Large intestine (tissue), 3 donors: Measurements from ENCODE around the gene COL1A1. TPM values are rescaled to one million over a fixed set of nuclear protein-coding genes. Genes with fewer than 3 reads are reported as not detected.
A peak's percentile ranks its signal among the peaks of the same experiment; 100 is the strongest.

Experiments
- DNase-seq, 2 donors: peaks; one replicate each; pipeline versions ENCODE4 v3.0.0 to v3.0.0-alpha.2; 2013
- H3K27ac ChIP-seq: one replicate; pipeline ENCODE4 v1.5.1; 2013; ENCODE audit warnings: low read length
- H3K27me3 ChIP-seq: 2 replicates; pipeline ENCODE4 v1.6.1; 2013; ENCODE audit warnings: low read length; ENCODE audit not compliant: control insufficient read depth, insufficient read depth
- H3K36me3 ChIP-seq: 2 replicates; pipeline ENCODE4 v1.6.1; 2013; ENCODE audit warnings: low read length; ENCODE audit not compliant: control insufficient read depth, insufficient read depth
- H3K4me1 ChIP-seq: one replicate; pipeline ENCODE4 v1.6.1; 2013; ENCODE audit warnings: low read length; ENCODE audit not compliant: control insufficient read depth, insufficient read depth
- H3K4me3 ChIP-seq: one replicate; pipeline ENCODE4 v1.5.1; 2013; ENCODE audit warnings: low read length
- H3K9me3 ChIP-seq: one replicate; pipeline ENCODE4 v1.6.1; 2013; ENCODE audit warnings: mild to moderate bottlenecking, low read depth, low read length, moderate library complexity; ENCODE audit not compliant: control insufficient read depth
- WGBS: methylation state at CpG from one replicate; pipeline ENCODE4 v1.1.5; 2013; ENCODE audit warnings: low lambda C conversion rate; ENCODE audit not compliant: insufficient coverage; 5-methylcytosine and 5-hydroxymethylcytosine counted together
- polyA plus RNA-seq: library from polyadenylated mRNA; unstranded; fragments of 120-200 nt; gene quantifications from one replicate; pipeline ENCODE4 v1.2.1, GENCODE V29; 2013

Gene COL1A1
- polyA plus RNA-seq, 1 donor, result 488 TPM

- Histone ChIP-seq H3K36me3 (no peaks in the 10 kb centered on the region), H3K27me3 (no peaks in the 10 kb centered on the region), H3K9me3 (no peaks in the 10 kb centered on the region), H3K4me3 (no peak overlapping the region), H3K27ac (no peak overlapping the region), H3K4me1 (peaks cover 9% of the 10 kb centered on the region)
- DNase-seq, result no peak
- no CpG with 5 or more reads among the region's 10 CpGs for WGBS
These were observed 30.6 kb downstream of the COL1A1 start for GRCh38 chr17:50170662-50171370.

DNA sequence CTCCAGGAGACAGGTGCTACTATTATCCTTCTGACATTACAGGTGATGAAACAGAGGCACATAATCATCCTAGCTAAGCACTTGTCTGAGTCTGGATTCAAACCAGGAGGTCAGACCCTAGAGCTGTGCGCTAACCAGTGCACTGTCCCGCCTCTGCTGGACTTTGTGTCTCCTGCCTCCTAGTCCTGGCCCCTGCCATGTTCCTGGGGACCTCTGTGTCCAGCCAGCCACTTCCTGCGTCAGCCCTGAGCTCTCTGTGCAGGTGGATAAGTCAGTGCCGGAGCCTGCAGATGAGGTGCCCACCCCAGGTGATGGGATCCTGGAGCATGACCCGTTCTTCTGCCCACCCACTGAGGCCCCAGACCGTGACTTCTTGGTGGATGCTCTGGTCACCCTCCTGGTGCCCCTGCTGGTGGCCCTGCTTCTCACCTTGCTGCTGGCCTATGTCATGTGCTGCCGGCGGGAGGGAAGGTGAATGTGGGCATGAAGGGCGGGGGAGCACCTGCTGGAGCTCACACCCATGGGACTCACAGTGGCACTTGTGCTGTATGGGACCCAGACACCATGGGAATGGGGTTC lies 31.5 kb downstream of the COL1A1 start:
- no CpG with 5 or more reads among the region's 9 CpGs for WGBS
- Histone ChIP-seq H3K4me1 (peaks cover under 1% of the 10 kb centered on the region), H3K27ac (no peak overlapping the region), H3K27me3 (no peaks in the 10 kb centered on the region), H3K36me3 (no peaks in the 10 kb centered on the region), H3K9me3 (no peaks in the 10 kb centered on the region), H3K4me3 (no peak overlapping the region)
- DNase-seq, result no peak

- WGBS, result no CpG with 5 or more reads among the region's 14 CpGs
- Histone ChIP-seq H3K4me3 (no peak overlapping the region), H3K36me3 (no peaks in the 10 kb centered on the region), H3K27me3 (no peaks in the 10 kb centered on the region), H3K4me1 (no peaks in the 10 kb centered on the region), H3K9me3 (no peaks in the 10 kb centered on the region), H3K27ac (no peak overlapping the region)
- peak; percentile 53 to 75 for DNase-seq
These were observed 32.2 kb downstream of the COL1A1 start for GRCh38 chr17:50169121-50169764.

GRCh38 chr17:50168319-50168718 lies 33.1 kb downstream of the COL1A1 start:
- DNase-seq, result no peak
- H3K36me3 ChIP-seq, result no peaks in the 10 kb centered on the region
- no peaks in the 10 kb centered on the region for H3K9me3 ChIP-seq
- H3K27me3 ChIP-seq, result no peaks in the 10 kb centered on the region
- H3K4me1 ChIP-seq, result no peaks in the 10 kb centered on the region
- no peak overlapping the region for H3K4me3 ChIP-seq
- H3K27ac ChIP-seq, result no peak overlapping the region
- no CpG with 5 or more reads among the region's 13 CpGs for whole genome bisulfite sequencing

DNA sequence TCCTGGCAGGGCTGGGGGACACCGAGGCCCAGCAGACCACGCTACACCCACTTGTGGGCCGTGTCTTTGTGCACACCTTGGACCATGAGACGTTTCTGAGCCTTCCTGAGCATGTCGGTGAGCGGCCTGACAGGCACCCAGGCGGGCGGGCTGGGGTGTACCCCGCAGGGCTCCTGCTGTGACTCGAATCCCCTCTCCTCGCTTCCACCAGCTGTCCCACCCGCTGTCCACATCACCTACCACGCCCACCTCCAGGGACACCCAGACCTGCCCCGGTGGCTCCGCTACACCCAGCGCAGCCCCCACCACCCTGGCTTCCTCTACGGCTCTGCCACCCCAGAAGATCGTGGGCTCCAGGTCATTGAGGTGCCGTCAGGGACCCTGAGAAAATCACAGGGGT lies 34.1 kb downstream of the COL1A1 start:
- Histone ChIP-seq H3K9me3 (no peaks in the 10 kb centered on the region), H3K27ac (no peak overlapping the region), H3K27me3 (no peaks in the 10 kb centered on the region), H3K4me3 (no peak overlapping the region), H3K36me3 (no peaks in the 10 kb centered on the region), H3K4me1 (no peaks in the 10 kb centered on the region)
- WGBS, result no CpG with 5 or more reads among the region's 19 CpGs
- DNase-seq, result no peak

GRCh38 chr17:50166518-50167181 lies 34.8 kb downstream of the COL1A1 start:
- Histone ChIP-seq H3K36me3 (no peaks in the 10 kb centered on the region), H3K27ac (no peak overlapping the region), H3K9me3 (no peaks in the 10 kb centered on the region), H3K27me3 (no peaks in the 10 kb centered on the region), H3K4me1 (no peaks in the 10 kb centered on the region), H3K4me3 (no peak overlapping the region)
- WGBS, result no CpG with 5 or more reads among the region's 7 CpGs
- DNase-seq, result no peak

- no peaks in the 10 kb centered on the region for H3K36me3 ChIP-seq
- no peaks in the 10 kb centered on the region for H3K9me3 ChIP-seq
- no peak within 1 kb of the TSS for H3K27ac ChIP-seq
- no peak within 1 kb of the TSS for H3K4me3 ChIP-seq
- WGBS, result no CpG with 5 or more reads among the region's 15 CpGs
- H3K4me1 ChIP-seq, result peaks cover 3% of the 10 kb centered on the region
- DNase-seq, result no peak
- H3K27me3 ChIP-seq, result no peaks in the 10 kb centered on the region
These were observed 35.4 kb downstream of the COL1A1 start, which contains the start of gene SGCA for GRCh38 chr17:50165867-50166517. Gene SGCA, plus strand, starts transcription at chr17:50166005. Its CDS starts 36 bp downstream, at chr17:50166041.

DNA sequence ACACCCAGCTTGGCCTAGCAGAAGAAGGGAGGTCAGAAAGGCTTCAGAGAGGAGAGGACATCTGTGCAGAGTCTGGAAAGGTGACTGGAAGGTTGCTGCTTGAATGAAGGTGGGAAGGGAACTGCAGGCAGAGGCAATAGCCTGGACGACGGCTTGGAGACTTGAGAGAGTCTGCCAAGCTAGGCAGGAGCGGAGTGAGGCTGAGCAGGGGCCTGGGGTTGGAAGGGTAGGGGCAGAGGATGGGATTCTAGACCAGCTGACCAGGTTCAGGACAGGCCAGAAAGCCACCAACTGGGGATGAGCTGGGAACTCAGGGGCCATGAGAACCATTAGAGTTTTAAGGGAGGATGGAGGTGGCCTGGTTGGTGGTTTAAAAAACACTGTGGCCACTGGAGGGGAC lies 36.0 kb downstream of the COL1A1 start:
- no CpG with 5 or more reads among the region's 3 CpGs for WGBS
- no peak overlapping the region for H3K4me3 ChIP-seq
- no peak for DNase-seq
- H3K9me3 ChIP-seq, result no peaks in the 10 kb centered on the region
- peaks cover 6% of the 10 kb centered on the region for H3K4me1 ChIP-seq
- no peak overlapping the region for H3K27ac ChIP-seq
- H3K36me3 ChIP-seq, result no peaks in the 10 kb centered on the region
- H3K27me3 ChIP-seq, result no peaks in the 10 kb centered on the region

DNA sequence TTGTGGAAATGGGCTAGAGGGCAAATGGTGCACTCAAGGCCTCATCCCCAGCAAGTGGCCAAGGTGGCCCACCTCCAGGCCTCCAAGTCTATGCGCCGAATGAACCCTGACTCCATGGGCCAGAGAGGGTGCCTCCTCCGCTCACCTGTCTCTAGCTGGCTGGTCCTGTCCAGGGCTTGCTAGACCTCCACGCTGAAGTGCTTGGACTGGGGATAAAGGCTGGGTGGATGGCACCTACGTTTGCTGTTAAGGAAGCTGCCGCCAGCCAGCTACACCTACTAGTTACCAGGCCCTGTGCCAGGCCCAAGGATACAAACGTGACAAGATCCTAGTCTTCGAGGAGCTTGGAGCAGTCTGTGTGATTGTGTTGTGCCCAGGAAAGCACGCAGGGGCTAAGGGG lies 36.4 kb downstream of the COL1A1 start:
- Histone ChIP-seq H3K27me3 (no peaks in the 10 kb centered on the region), H3K9me3 (no peaks in the 10 kb centered on the region), H3K4me1 (peaks cover 6% of the 10 kb centered on the region), H3K27ac (no peak overlapping the region), H3K36me3 (no peaks in the 10 kb centered on the region), H3K4me3 (no peak overlapping the region)
- no CpG with 5 or more reads among the region's 9 CpGs for WGBS
- no peak for DNase-seq

GRCh38 chr17:50164697-50164988 lies 36.8 kb downstream of the COL1A1 start:
- DNase-seq, result no peak
- Histone ChIP-seq H3K36me3 (no peaks in the 10 kb centered on the region), H3K27ac (no peak overlapping the region), H3K4me1 (peaks cover 6% of the 10 kb centered on the region), H3K27me3 (no peaks in the 10 kb centered on the region), H3K9me3 (no peaks in the 10 kb centered on the region), H3K4me3 (no peak overlapping the region)
- no CpG with 5 or more reads among the region's 2 CpGs for WGBS
